GM10847 (cell line): ENCODE measurements around the gene NDN.

Experiments
- POLR2A ChIP-seq: IDR thresholded peaks from 2 replicates; pipeline ENCODE4 v1.6.1; 2011; ENCODE audit not compliant: insufficient read length; ENCODE audit errors: extremely low read depth

The NDN gene, protein sequence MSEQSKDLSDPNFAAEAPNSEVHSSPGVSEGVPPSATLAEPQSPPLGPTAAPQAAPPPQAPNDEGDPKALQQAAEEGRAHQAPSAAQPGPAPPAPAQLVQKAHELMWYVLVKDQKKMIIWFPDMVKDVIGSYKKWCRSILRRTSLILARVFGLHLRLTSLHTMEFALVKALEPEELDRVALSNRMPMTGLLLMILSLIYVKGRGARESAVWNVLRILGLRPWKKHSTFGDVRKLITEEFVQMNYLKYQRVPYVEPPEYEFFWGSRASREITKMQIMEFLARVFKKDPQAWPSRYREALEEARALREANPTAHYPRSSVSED

GRCh38 chr15:23687143-23687470 lies at the start of gene NDN:
Gene NDN (minus strand): TSS chr15:23687305. CDS start chr15:23687217, 88 bp downstream.
- no peak for TF ChIP-seq POLR2A

DNA sequence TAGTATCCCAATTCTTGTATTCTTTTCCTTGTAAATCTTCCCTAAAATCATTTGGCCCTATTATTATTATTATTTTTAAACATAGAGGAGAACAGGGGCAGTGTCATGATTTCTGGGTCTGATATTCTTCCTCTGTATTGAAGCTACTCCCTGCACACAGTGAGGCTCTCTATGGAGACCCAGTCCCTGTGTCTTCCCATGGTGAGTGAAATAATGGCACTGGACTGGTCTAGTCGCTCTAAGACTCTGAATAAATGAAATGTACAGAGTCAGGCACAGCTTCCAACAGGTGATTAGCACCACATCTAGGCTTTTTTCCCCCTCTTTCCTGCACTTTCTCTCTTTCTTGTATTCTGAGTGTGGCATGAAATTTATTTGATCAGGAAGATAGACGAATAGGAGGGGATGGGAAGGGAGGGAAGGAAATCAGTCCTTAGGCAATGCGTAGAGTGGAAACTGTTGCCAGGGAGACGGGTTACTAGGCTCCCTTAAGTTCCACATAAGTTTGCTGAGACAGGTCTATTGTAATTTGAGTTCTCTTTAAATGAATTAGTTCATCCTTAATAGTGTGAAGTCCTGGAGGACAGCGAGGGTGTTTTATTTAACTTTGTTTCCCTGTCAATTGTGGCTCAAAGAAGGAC lies 49.0 kb upstream of the NDN start:
- TF ChIP-seq POLR2A, result no peak

DNA sequence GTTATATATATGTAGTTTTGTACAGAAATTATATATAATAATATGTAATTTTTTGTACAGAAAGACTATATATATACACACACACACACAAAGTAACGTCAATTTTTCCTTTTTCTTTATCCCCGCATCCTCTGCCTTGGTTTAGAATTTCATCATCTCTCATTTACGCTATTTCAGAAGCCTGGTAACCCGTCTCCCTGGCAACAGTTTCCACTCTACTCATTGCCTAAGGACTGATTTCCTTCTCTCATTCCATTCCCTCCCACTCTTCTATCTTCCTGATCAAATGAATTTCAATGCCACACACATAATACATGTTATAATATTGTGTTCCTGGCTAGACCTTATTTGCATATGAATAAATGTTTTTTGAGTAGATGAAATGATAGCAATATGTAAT lies 47.8 kb upstream of the NDN start:
- no peak for TF ChIP-seq POLR2A

- TF ChIP-seq POLR2A, result no peak
Measured at GRCh38 chr15:23708332-23708731, 21.2 kb upstream of the NDN start.

DNA sequence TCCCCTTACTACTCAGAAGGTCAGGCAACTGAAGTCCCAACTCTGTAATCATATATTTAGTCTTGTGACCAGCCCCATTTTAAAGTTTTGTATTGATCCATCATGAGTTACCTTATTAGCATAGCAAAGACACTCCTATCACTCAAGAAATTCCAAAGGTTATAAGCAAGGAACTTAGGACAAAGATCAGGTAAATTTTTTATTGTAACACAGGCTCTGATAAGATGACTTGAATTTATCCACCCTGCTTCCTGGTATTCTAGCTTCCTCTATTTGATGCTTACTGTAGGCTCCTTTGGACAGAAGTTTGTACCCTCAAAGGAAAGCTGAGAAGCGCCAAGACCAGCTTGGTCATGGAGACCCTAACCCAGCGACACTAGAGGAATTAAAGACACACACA lies 8.2 kb upstream of the NDN start:
- no peak for TF ChIP-seq POLR2A

DNA sequence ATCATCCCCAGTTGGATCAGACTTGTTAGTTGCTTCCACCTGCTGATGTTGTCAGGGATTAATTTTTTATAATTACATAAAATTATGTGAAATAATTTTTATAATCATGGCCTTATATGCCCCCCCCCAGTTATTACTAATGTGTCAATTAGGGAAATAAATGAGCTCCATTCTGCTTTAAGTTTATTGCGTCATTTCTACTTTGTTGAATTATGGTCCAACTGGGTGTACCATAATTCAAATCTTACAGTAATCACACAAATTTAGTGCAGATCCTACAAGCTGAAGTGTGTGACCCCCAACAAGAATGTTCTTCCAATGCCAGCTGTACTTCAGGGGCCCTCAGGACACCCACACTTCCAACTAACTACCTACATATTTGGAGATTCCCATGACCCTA lies 7.5 kb upstream of the NDN start:
- no peak for TF ChIP-seq POLR2A

GRCh38 chr15:23690450-23690852 lies 3.3 kb upstream of the NDN start:
- no peak for TF ChIP-seq POLR2A

- no peak for TF ChIP-seq POLR2A
Measured at GRCh38 chr15:23690015-23690414, 2.9 kb upstream of the NDN start.

DNA sequence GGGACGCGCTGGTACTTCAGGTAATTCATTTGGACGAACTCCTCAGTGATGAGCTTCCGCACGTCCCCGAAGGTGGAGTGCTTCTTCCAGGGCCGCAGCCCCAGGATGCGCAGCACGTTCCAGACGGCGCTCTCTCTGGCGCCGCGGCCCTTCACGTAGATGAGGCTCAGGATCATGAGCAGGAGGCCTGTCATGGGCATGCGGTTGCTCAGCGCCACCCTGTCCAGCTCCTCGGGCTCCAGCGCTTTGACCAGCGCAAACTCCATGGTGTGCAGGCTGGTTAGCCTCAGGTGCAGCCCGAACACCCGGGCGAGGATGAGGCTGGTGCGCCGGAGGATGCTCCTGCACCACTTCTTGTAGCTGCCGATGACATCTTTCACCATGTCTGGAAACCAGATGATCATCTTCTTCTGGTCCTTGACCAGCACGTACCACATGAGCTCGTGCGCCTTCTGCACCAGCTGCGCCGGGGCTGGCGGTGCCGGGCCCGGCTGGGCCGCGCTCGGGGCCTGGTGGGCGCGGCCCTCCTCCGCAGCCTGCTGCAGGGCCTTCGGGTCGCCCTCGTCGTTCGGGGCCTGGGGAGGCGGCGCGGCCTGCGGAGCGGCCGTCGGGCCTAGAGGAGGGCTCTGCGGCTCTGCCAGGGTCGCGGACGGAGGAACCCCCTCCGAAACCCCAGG lies 501 bp downstream of the NDN start:
- TF ChIP-seq POLR2A, result no peak

DNA sequence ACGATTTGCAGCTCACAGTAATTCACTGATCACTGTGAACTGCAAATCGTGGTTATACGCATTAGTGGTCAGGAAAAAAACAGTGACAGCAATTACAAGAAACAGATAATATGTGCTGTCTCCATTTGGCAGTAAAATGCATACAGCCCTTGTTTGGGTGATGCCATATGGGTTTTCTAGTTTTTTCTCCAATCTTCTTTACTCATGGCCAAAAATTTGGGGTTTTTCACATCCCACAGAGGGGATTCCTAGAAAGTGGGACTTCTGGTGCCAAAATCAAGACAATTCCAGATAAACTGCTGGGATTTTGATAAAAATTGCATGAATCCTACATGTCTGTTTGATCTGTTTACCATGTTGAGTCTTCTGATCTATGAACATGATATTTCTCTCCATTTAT lies 15.6 kb downstream of the NDN start:
- TF ChIP-seq POLR2A, result no peak

DNA sequence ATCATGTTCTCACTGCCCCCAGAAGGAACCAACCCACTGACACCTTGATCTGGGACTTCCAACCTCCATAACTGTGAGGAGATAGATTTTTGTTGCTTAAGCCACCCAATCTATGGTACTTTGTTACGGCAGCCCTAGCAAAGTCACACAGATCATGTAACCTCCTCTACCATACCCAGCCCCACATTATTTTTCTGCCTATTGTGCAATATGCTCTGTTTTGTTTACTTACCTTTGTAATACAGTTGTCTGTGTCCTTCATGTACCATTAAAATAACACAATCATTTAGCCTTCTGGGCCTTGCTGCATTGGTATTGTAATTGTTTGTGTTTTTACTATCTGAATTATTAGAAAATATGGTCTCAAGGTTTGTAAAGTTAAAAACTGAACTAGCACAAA lies 16.1 kb downstream of the NDN start:
- TF ChIP-seq POLR2A, result no peak

DNA sequence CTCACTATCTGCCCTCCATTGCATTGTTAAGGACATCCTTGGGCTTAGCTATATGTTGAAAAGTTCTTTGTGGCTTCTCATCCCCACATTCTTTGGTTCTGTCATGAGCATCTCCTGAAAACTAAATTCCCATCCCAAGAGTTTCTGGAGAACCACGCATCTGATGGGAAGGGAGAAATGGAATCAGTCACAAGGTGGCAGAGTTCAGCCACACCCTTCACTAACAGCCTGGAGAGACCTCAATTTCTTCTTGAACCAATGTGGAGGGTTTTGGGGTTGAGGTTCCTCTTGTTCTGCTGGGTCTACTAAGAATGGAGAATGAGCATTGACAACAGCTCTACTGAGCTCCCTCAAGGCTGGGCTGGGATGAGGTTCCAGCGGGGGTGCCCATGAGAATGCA lies 23.9 kb downstream of the NDN start:
- TF ChIP-seq POLR2A, result no peak

DNA sequence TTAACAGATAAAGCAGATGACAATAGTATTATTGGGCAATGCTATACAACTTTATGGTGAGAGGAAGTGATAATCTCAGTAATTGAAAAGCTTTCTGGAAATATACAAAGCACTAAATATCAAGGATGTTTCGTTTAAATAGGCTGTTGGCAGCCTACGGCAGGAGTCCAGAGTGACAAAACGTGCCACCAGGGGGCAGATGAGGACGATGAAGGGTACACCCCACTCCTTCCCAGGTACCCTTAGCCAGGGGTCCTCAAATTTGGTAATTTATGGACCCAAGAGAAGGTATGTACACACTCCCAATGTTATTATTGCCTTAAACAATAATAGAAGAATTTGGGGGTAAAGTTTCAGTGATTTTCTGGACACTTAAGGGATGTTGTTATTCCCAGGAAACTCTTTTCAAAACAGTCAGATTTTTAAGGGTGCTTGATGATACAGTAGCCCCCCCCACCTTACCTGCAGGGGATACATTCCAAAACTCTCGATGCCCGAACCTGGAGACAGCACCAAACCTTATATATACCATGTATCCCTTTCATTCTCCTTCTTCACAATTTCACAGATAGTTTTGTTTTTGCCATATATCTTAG lies 38.1 kb downstream of the NDN start:
- no peak for TF ChIP-seq POLR2A

GRCh38 chr15:23647421-23648370 lies 39.4 kb downstream of the NDN start, which contains the start of gene MAGEL2:
Gene MAGEL2 (minus strand): TSS chr15:23647867. CDS start chr15:23647742, 125 bp downstream.
- no peak for TF ChIP-seq POLR2A

- TF ChIP-seq POLR2A, result no peak
Measured at GRCh38 chr15:23647001-23647295, 40.2 kb downstream of the NDN start.

DNA sequence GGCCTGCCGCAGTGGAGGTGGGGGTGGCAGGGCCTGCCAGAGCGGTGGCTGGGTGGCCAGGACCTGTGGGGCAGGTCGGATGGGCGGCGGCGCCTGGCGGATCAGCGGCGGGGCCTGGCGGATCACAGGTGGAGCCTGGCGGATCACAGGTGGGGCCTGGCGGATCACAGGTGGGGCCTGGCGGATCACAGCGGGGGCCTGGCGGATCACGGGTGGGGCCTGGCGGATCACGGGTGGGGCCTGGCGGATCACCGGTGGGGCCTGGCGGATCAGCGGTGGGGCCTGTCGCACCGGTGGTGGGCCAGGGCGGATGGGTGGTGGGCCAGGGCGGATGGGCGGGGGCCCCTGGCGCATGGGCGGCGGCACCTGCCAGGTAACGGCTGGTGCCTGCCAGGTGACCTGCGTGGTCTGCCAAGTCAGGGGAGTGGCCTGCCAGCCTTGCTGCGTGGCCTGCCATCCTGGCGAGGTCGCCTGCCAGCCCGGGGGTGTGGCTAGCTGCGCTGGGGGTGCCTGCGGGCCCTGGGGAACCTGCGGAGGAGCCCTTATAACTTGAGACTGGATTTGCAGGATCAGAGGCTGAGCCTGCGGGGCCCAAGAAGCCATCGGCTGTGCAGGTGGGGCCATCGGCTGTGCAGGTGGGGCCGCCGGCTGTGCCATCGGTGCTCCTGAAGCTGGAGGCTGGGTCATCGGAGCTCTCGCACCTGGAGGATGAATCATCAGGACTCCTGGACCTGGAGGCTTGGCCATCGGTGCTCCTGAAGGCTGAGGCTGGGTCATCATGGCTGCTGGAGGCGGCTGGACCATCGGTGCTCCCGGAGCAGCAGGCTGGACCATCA lies 40.7 kb downstream of the NDN start:
- TF ChIP-seq POLR2A, result no peak
